Stimulated activated CD4-positive, alpha-beta T cell treated with anti-CD3 and anti-CD28 coated beads, Interleukin-1b, Interleukin-23, amount 100 ng/mL, for 48 hours (primary cell): ENCODE results near the gene SLC17A7.
A peak's percentile ranks its signal among the peaks of the same experiment; 100 is the strongest.

Experiments
- DNase-seq: peaks from one replicate; pipeline ENCODE4 v3.0.0-alpha.2; 2020

SLC17A7 gene

GRCh38 chr19:49403404-49404187, 37.7 kb downstream of the SLC17A7 start:
- no peak for DNase-seq

GRCh38 chr19:49400029-49400428, 41.3 kb downstream of the SLC17A7 start:
- no peak for DNase-seq

GRCh38 chr19:49398931-49399330, 42.4 kb downstream of the SLC17A7 start:
- DNase-seq = no peak

GRCh38 chr19:49398001-49398615, 43.2 kb downstream of the SLC17A7 start:
- DNase-seq = no peak

- no peak for DNase-seq
These were observed 44.4 kb downstream of the SLC17A7 start for GRCh38 chr19:49396738-49397505.

- DNase-seq = no peak
These were observed 45.5 kb downstream of the SLC17A7 start for GRCh38 chr19:49395581-49396407.

GRCh38 chr19:49393881-49394280, 47.4 kb downstream of the SLC17A7 start:
- DNase-seq = no peak

- peak; percentile 79 for DNase-seq
These were observed 49.5 kb downstream of the SLC17A7 start for GRCh38 chr19:49391581-49392399.

GRCh38 chr19:49390929-49391359, 50.4 kb downstream of the SLC17A7 start:
- DNase-seq = no peak

GRCh38 chr19:49390131-49390928, 51.0 kb downstream of the SLC17A7 start:
- DNase-seq = no peak

GRCh38 chr19:49389406-49389805, 51.9 kb downstream of the SLC17A7 start:
- no peak for DNase-seq

- DNase-seq = peak; percentile 94
These were observed 53.4 kb downstream of the SLC17A7 start, which contains the start of gene KASH5 for GRCh38 chr19:49387936-49388372. Gene KASH5, plus strand, starts transcription at chr19:49388249. Its CDS starts 2,635 bp downstream, at chr19:49390884.

- no peak for DNase-seq
These were observed 57.7 kb downstream of the SLC17A7 start for GRCh38 chr19:49383599-49383998.

GRCh38 chr19:49382639-49383038, 58.7 kb downstream of the SLC17A7 start:
- DNase-seq = no peak

- DNase-seq = no peak
These were observed 60.9 kb downstream of the SLC17A7 start for GRCh38 chr19:49380391-49380790.
